ENCODE results near the gene CXCR6. TPM values are rescaled to one million over a fixed set of nuclear protein-coding genes. Genes with fewer than 3 reads are reported as not detected.

The CXCR6 gene
- total and polyA plus RNA-seq, 2 experiments from 2014 or later, result not detected

GRCh38 chr3:45979378-45979777, 36.1 kb downstream of the CXCR6 start:
- Histone ChIP-seq H3K4me1 (ENCODE audit: insufficient read depth) (peaks cover 13% of the 10 kb centered on the region), H2AFZ (no peak overlapping the region), H3K27me3 (replicated peaks; ENCODE audit: insufficient read depth) (no peaks in the 10 kb centered on the region), H3K9me3 (ENCODE audit: low read depth) (no peaks in the 10 kb centered on the region), H3F3A (ENCODE audit: insufficient read depth) (peaks cover 16% of the 10 kb centered on the region; the same call in 1 of the 2 replicates), H3K4me3 (no peak overlapping the region), H3K27ac (no peak overlapping the region), H3K9ac (no peak overlapping the region), H3K9me2 (ENCODE audit: insufficient read depth) (no peaks in the 10 kb centered on the region), H4K20me1 (ENCODE audit: insufficient read depth) (no peaks in the 10 kb centered on the region), H3K4me2 (ENCODE audit: unreplicated experiment) (no peak overlapping the region), H3K36me3 (ENCODE audit: low read depth) (peaks cover 6% of the 10 kb centered on the region; the same call in 1 of the 2 replicates), H3K79me2 (ENCODE audit: insufficient read depth) (no peaks in the 10 kb centered on the region)
- no peak for DNase-seq
- WGBS, 2 experiments (ENCODE audit: low coverage in 1 of 2, low lambda C conversion rate in 2 of 2, missing lambda C conversion rate in 2 of 2), result 90 to 99% methylated on average over 4 of the region's 4 CpGs
- TF ChIP-seq EZH2phosphoT487 (IDR thresholded peaks at IDR 0.05; ENCODE audit: insufficient read depth, low read depth) (no peak), EZH2 (IDR thresholded peaks at IDR 0.05; ENCODE audit: insufficient read depth, poor library complexity, severe bottlenecking) (no peak)
- in situ Hi-C loops (cut with MboI), result no loop called here

GRCh38 chr3:45980229-45980813, 37.1 kb downstream of the CXCR6 start:
- in situ Hi-C loops (cut with MboI), result no loop called here
- Histone ChIP-seq H3F3A (ENCODE audit: insufficient read depth) (peaks cover 19% of the 10 kb centered on the region; the same call in 1 of the 2 replicates), H3K79me2 (ENCODE audit: insufficient read depth) (no peaks in the 10 kb centered on the region), H3K27me3 (replicated peaks; ENCODE audit: insufficient read depth) (no peaks in the 10 kb centered on the region), H3K27ac (no peak overlapping the region), H3K4me2 (ENCODE audit: unreplicated experiment) (no peak overlapping the region), H4K20me1 (ENCODE audit: insufficient read depth) (no peaks in the 10 kb centered on the region), H3K9me3 (ENCODE audit: low read depth) (no peaks in the 10 kb centered on the region), H2AFZ (no peak overlapping the region), H3K9me2 (ENCODE audit: insufficient read depth) (no peaks in the 10 kb centered on the region), H3K9ac (no peak overlapping the region), H3K4me1 (ENCODE audit: insufficient read depth) (peaks cover 14% of the 10 kb centered on the region), H3K4me3 (no peak overlapping the region), H3K36me3 (ENCODE audit: low read depth) (peaks cover 6% of the 10 kb centered on the region; the same call in 1 of the 2 replicates)
- WGBS, 2 experiments (ENCODE audit: low coverage in 1 of 2, low lambda C conversion rate in 2 of 2, missing lambda C conversion rate in 2 of 2), result 83 to 84% methylated on average over 7 of the region's 7 CpGs
- DNase-seq, result no peak
- TF ChIP-seq EZH2 (IDR thresholded peaks at IDR 0.05; ENCODE audit: insufficient read depth, poor library complexity, severe bottlenecking) (no peak), EZH2phosphoT487 (IDR thresholded peaks at IDR 0.05; ENCODE audit: insufficient read depth, low read depth) (no peak)

DNA sequence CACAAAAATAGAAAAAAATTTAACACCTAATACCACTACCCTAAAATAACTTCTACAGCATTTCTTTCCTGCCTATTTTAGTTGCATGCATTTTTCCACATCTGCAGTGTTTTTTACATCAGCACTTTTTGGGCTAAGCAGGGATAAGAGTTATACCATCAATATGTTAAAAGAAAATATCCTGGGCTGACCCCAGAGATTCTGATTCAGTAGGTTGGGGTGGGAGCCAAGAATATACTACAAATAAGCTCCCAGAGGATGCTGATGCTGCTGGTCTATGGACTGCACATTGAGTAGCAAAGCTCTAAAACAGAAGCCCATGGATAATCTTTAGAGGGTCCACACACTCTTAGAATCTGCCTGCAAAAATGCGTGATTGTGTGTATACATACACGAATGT, 37.6 kb downstream of the CXCR6 start:
- H3K27ac ChIP-seq, result no peak overlapping the region
- 97 to 100% methylated on average over 2 of the region's 2 CpGs for WGBS, 2 experiments (ENCODE audit: low coverage in 1 of 2, low lambda C conversion rate in 2 of 2, missing lambda C conversion rate in 2 of 2)

DNA sequence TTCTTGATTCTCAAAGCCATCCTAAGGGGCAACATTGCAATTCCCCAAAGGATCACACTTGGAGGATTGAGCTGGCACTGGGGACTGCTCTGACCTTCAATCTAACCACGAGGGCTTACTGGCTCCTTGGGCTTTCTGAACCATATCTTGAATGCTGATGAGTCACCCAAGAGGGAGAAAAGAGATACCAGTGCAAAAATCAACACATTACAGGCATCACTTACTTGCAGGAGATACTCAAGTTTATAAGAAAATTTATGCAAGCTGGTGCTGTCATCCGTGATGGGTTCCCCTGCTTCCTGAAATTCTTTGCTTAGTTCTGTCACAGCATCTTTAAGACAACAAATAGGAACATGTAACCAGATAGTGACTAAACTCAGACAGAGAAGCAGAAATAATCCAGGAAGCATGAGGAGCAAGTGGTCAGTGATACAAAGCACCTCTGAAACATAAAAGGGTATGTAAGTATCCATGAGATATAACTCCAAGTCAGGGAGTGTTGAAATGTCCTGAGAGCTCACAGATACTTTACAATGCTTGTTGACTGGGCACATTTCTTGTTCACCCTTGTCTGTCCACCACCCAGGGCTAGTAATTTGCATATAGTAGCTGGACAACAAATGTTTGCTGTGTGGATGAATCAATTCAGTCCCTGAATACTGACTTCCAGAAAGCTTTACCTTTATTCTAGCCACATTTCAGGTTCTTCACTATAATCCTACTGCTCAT, 38.2 kb downstream of the CXCR6 start:
- Histone ChIP-seq H3K36me3 (ENCODE audit: low read depth) (peaks cover 6% of the 10 kb centered on the region; the same call in 1 of the 2 replicates), H3K79me2 (ENCODE audit: insufficient read depth) (no peaks in the 10 kb centered on the region), H4K20me1 (ENCODE audit: insufficient read depth) (no peaks in the 10 kb centered on the region), H3K27me3 (replicated peaks; ENCODE audit: insufficient read depth) (no peaks in the 10 kb centered on the region), H3K4me2 (ENCODE audit: unreplicated experiment) (no peak overlapping the region), H3K9me2 (ENCODE audit: insufficient read depth) (no peaks in the 10 kb centered on the region), H3F3A (ENCODE audit: insufficient read depth) (peaks cover 31% of the 10 kb centered on the region), H3K9ac (no peak overlapping the region), H3K4me1 (ENCODE audit: insufficient read depth) (peaks cover 26% of the 10 kb centered on the region), H3K9me3 (ENCODE audit: low read depth) (no peaks in the 10 kb centered on the region), H3K4me3 (no peak overlapping the region), H2AFZ (no peak overlapping the region), H3K27ac (no peak overlapping the region)
- WGBS, 2 experiments (ENCODE audit: low coverage in 1 of 2, low lambda C conversion rate in 2 of 2, missing lambda C conversion rate in 2 of 2), result 42 to 54% methylated on average over 2 of the region's 2 CpGs
- in situ Hi-C loops (cut with MboI), result no loop called here
- TF ChIP-seq EZH2 (IDR thresholded peaks at IDR 0.05; ENCODE audit: insufficient read depth, poor library complexity, severe bottlenecking) (no peak), EZH2phosphoT487 (IDR thresholded peaks at IDR 0.05; ENCODE audit: insufficient read depth, low read depth) (no peak)
- peak; percentile 46 for DNase-seq

More for the DNA sequence above, 37.6 kb downstream of the CXCR6 start:
- H4K20me1 ChIP-seq (ENCODE audit: insufficient read depth), result no peaks in the 10 kb centered on the region
- DNase-seq, result peak; percentile 48
- in situ Hi-C loops (cut with MboI), result no loop called here
- H3F3A ChIP-seq (ENCODE audit: insufficient read depth), result peaks cover 24% of the 10 kb centered on the region
- no peak overlapping the region for H3K4me2 ChIP-seq (ENCODE audit: unreplicated experiment)
- no peaks in the 10 kb centered on the region for H3K9me2 ChIP-seq (ENCODE audit: insufficient read depth)
- TF ChIP-seq EZH2 (IDR thresholded peaks at IDR 0.05; ENCODE audit: insufficient read depth, poor library complexity, severe bottlenecking) (no peak), EZH2phosphoT487 (IDR thresholded peaks at IDR 0.05; ENCODE audit: insufficient read depth, low read depth) (no peak)
- H3K9ac ChIP-seq, result no peak overlapping the region
- peaks cover 19% of the 10 kb centered on the region for H3K4me1 ChIP-seq (ENCODE audit: insufficient read depth)
- no peak overlapping the region for H3K4me3 ChIP-seq
- no peaks in the 10 kb centered on the region for H3K27me3 ChIP-seq (replicated peaks; ENCODE audit: insufficient read depth)
- no peak overlapping the region for H2AFZ ChIP-seq
- no peaks in the 10 kb centered on the region for H3K9me3 ChIP-seq (ENCODE audit: low read depth)
- peaks cover 6% of the 10 kb centered on the region; the same call in 1 of the 2 replicates for H3K36me3 ChIP-seq (ENCODE audit: low read depth)
- H3K79me2 ChIP-seq (ENCODE audit: insufficient read depth), result no peaks in the 10 kb centered on the region

All from GM23248 (cell line).